ENCODE data around the gene PHF23.
A peak's percentile ranks its signal among the peaks of the same experiment; 100 is the strongest.
"Not testable (repeated sequence)": the region's sequence is repeated elsewhere in the genome, so short reads cannot be mapped to it uniquely, and the experiment has no call there.

The PHF23 gene

DNA sequence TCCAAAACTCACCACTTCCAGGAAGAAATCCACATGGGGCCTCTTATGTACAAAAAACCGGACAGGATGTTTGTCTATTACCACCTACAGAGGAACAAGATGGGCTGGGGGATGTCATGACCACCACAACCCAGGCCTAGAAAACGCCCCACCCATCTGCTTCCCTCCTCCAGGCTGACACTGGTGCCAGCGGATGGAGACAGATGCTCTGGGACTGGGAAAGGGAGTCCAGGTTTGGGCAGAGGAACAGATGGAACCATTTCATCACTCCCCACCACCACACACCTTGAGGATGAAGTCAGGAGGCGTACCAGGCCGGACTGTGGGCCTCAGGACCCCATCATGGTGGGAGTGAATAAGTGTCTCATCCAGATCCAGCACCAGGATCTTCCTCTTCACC is 7.5 kb upstream of the PHF23 start:
- no CpG with 5 or more reads among the region's 5 CpGs for WGBS (ENCODE audit: insufficient coverage, insufficient read length)
- Histone ChIP-seq H3K27ac (ENCODE audit: low read length) (no peak overlapping the region), H3K27me3 (ENCODE audit: control insufficient read depth, insufficient read depth, low read length) (no peaks in the 10 kb centered on the region), H3K4me3 (ENCODE audit: low read length) (no peak overlapping the region), H3K4me1 (ENCODE audit: control insufficient read depth, insufficient read depth, low read length) (no peaks in the 10 kb centered on the region), H3K9me3 (ENCODE audit: control insufficient read depth, insufficient read depth, low read length) (no peaks in the 10 kb centered on the region), H3K36me3 (ENCODE audit: control insufficient read depth, insufficient read depth, low read length) (peaks cover 4% of the 10 kb centered on the region; the same call in 1 of the 2 replicates)
- no peak for DNase-seq (ENCODE audit: low read depth, low spot score)

DNA sequence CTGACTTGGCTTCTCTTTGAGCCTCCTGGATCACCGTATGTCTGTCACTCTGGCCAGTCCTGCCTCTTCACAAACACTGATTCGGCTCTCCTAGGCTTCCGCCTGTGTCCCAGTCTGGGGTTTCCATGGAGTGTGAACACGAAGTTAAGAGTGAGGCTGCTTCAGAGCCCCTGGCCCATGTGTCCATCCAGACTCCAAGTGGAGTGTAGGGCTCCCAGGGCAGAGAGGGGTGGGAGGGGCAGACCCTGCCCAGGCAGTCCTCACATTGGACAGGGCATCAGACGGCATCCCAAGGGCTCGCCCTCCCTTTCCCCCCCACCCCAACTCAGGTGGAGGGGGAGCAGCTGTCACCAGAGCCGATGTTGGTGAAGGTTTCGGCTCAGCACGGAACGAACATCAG is 4.6 kb upstream of the PHF23 start:
- H3K27ac ChIP-seq (ENCODE audit: low read length); H3K4me1 ChIP-seq (ENCODE audit: control insufficient read depth, insufficient read depth, low read length); DNase-seq (ENCODE audit: low read depth, low spot score); H3K9me3 ChIP-seq (ENCODE audit: control insufficient read depth, insufficient read depth, low read length); H3K4me3 ChIP-seq (ENCODE audit: low read length); H3K36me3 ChIP-seq (ENCODE audit: control insufficient read depth, insufficient read depth, low read length); H3K27me3 ChIP-seq (ENCODE audit: control insufficient read depth, insufficient read depth, low read length): not testable (repeated sequence)
- no CpG with 5 or more reads among the region's 10 CpGs for WGBS (ENCODE audit: insufficient coverage, insufficient read length)

DNA sequence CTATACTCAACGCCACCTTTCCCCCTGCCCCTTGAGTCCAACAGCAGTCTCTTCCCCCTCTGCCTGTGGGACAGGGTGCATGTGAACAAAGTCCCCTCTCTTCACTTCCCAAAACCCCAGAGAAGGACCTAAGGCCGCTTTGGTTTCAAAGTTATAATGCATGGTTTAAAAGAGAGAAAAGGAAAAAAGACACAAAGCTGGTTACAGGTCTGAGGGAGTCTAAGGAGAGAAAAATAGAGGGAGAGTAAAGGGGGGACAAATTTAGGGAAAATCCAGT is 4.1 kb upstream of the PHF23 start:
- H3K36me3 ChIP-seq (ENCODE audit: control insufficient read depth, insufficient read depth, low read length) = peaks cover 4% of the 10 kb centered on the region; the same call in 1 of the 2 replicates
- no peak overlapping the region for H3K27ac ChIP-seq (ENCODE audit: low read length)
- no peak for DNase-seq (ENCODE audit: low read depth, low spot score)
- no peaks in the 10 kb centered on the region for H3K9me3 ChIP-seq (ENCODE audit: control insufficient read depth, insufficient read depth, low read length)
- no peaks in the 10 kb centered on the region for H3K27me3 ChIP-seq (ENCODE audit: control insufficient read depth, insufficient read depth, low read length)
- no peaks in the 10 kb centered on the region; the same call in 1 of the 2 replicates for H3K4me1 ChIP-seq (ENCODE audit: control insufficient read depth, insufficient read depth, low read length)
- peak overlapping the region; percentile 13; the same call in 1 of the 2 replicates for H3K4me3 ChIP-seq (ENCODE audit: low read length)
- WGBS (ENCODE audit: insufficient coverage, insufficient read length) = no CpG with 5 or more reads among the region's 2 CpGs

DNA sequence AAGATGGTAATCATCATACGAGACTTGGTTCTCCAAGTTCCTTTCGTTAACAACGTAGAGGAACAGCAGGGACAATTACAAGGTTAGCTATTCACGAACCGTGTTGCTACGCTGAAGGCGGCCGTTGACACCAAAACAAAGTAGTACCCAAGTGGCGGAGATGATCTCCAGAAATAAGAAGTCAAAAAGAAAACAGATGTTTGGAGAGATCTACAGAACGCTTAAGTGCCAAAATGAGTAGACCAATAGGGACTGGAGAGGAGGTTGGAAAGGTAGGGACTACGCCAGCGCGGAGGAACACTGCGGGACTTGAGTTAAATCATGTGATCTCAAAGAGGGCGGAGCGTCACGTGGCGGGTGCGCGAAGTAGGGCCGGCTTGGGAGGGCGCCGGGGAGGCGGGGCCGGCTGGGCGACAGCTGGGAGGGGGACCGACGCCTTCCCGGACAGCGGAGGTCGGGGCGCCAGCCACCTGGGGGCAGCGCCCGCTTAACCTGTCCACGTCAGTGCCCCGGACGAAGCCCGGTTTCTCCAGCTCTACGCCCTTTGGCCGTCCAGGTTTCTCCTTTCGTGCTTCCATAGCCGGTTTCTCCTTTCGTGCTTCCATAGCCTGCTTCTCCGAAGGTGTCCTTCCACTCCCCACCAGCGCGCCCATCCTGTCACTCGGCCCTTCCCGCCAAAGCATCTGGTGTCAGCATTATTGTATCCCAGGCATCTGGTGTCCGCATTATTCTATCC is 3.6 kb upstream of the PHF23 start:
- Histone ChIP-seq H3K27ac (ENCODE audit: low read length) (no peak overlapping the region), H3K27me3 (ENCODE audit: control insufficient read depth, insufficient read depth, low read length) (no peaks in the 10 kb centered on the region), H3K4me3 (ENCODE audit: low read length) (peak overlapping the region; percentile 84; the same call in 1 of the 2 replicates), H3K36me3 (ENCODE audit: control insufficient read depth, insufficient read depth, low read length) (peaks cover 4% of the 10 kb centered on the region; the same call in 1 of the 2 replicates), H3K9me3 (ENCODE audit: control insufficient read depth, insufficient read depth, low read length) (no peaks in the 10 kb centered on the region), H3K4me1 (ENCODE audit: control insufficient read depth, insufficient read depth, low read length) (no peaks in the 10 kb centered on the region; the same call in 1 of the 2 replicates)
- no CpG with 5 or more reads among the region's 49 CpGs for WGBS (ENCODE audit: insufficient coverage, insufficient read length)
- no peak for DNase-seq (ENCODE audit: low read depth, low spot score)

DNA sequence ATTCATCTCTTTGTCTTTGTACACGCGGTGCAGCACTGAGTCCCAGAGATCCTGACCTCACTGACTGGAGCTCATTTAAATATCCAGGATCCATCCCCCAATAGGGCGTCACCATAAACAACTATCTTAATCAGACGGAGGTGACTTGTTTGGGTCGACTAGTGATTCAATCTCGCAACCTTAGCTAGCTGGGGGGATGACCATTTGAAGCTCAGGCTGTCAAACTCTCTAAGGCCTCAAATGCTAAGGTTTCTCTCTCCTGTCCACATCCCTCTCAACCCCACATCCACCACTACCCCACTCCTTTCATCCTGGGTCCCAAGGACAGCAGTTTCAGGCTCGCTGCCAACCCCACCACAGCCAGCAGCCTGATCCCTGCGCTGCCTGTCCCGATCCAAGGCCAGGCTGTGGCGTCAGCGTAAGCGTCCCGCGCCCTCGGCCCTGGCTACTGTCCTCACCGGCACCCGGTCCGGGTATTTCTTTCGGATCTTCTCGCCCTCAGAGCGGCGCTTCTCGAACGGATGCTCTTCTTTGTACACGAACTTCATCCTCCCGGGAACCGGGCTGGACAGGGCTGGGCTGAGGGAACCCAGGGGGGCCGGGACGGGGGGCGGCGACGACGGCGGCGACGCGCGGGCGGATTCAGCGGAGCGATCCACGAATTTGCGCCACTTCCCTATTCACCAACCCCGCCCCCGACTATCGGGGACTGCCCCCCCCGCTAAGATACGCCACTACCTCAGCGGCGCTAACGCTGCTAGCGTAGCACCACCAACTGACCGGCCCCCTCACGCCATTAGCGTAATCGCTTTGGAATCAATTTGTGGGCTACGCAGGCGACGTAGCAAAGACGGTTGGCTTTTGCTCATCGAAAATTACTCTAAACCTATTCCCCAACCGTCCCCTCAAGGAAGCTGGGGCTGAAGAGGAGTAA is 2.8 kb upstream of the PHF23 start, which contains the start of gene GABARAP:
TSS of gene GABARAP (minus strand) at position 667 of the 934 bp plus-strand sequence. CDS start at position 548, 119 bp downstream.
- no CpG with 5 or more reads among the region's 62 CpGs for WGBS (ENCODE audit: insufficient coverage, insufficient read length)
- no peaks in the 10 kb centered on the region for H3K27me3 ChIP-seq (ENCODE audit: control insufficient read depth, insufficient read depth, low read length)
- no peaks in the 10 kb centered on the region; the same call in 1 of the 2 replicates for H3K4me1 ChIP-seq (ENCODE audit: control insufficient read depth, insufficient read depth, low read length)
- H3K4me3 ChIP-seq (ENCODE audit: low read length) = peak within 1 kb of the TSS; percentile 84
- DNase-seq (ENCODE audit: low read depth, low spot score) = no peak
- H3K27ac ChIP-seq (ENCODE audit: low read length) = no peak within 1 kb of the TSS
- H3K9me3 ChIP-seq (ENCODE audit: control insufficient read depth, insufficient read depth, low read length) = no peaks in the 10 kb centered on the region
- H3K36me3 ChIP-seq (ENCODE audit: control insufficient read depth, insufficient read depth, low read length) = peaks cover 4% of the 10 kb centered on the region; the same call in 1 of the 2 replicates

DNA sequence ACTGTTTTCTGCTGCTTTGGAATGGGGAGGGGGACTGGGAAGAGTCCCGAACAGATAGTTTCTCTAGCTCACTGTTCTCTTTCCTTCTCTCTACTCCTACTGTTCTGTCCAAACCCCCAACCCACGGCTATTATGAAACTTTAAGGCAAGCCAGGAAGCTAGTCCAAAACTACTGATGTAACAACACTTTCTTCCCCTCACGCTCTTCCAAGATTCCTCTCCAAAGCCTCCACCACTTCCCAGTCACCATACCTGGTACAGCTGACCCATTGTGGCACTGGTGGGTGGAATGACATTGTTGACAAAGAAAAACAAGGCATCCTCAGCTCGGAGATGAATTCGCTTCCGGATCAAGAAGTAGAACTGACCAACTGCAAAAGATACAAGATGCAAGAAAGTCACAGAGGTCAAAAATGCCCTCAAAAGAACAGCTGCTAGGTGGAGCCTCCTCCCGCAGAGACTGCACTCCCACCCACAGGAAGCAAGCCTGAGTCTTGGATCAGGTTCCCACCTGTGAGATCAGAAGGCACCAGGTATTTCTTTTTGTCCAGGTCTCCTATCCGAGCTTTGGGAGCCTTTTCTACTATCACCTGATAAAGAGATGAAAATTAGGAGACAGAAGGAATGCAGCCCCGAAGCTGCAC is 2.0 kb upstream of the PHF23 start:
- no peaks in the 10 kb centered on the region; the same call in 1 of the 2 replicates for H3K4me1 ChIP-seq (ENCODE audit: control insufficient read depth, insufficient read depth, low read length)
- H3K27me3 ChIP-seq (ENCODE audit: control insufficient read depth, insufficient read depth, low read length) = no peaks in the 10 kb centered on the region
- peaks cover 11% of the 10 kb centered on the region for H3K36me3 ChIP-seq (ENCODE audit: control insufficient read depth, insufficient read depth, low read length)
- H3K27ac ChIP-seq (ENCODE audit: low read length) = no peak overlapping the region
- no peaks in the 10 kb centered on the region for H3K9me3 ChIP-seq (ENCODE audit: control insufficient read depth, insufficient read depth, low read length)
- DNase-seq (ENCODE audit: low read depth, low spot score) = no peak
- peak overlapping the region; percentile 84; the same call in 1 of the 2 replicates for H3K4me3 ChIP-seq (ENCODE audit: low read length)
- no CpG with 5 or more reads among the region's 9 CpGs for WGBS (ENCODE audit: insufficient coverage, insufficient read length)

- H3K9me3 ChIP-seq (ENCODE audit: control insufficient read depth, insufficient read depth, low read length) = no peaks in the 10 kb centered on the region
- peaks cover 19% of the 10 kb centered on the region for H3K36me3 ChIP-seq (ENCODE audit: control insufficient read depth, insufficient read depth, low read length)
- no peaks in the 10 kb centered on the region; the same call in 1 of the 2 replicates for H3K4me1 ChIP-seq (ENCODE audit: control insufficient read depth, insufficient read depth, low read length)
- no peaks in the 10 kb centered on the region for H3K27me3 ChIP-seq (ENCODE audit: control insufficient read depth, insufficient read depth, low read length)
- no peak for DNase-seq (ENCODE audit: low read depth, low spot score)
- no peak overlapping the region for H3K27ac ChIP-seq (ENCODE audit: low read length)
- no CpG with 5 or more reads among the region's 4 CpGs for WGBS (ENCODE audit: insufficient coverage, insufficient read length)
- no peak overlapping the region for H3K4me3 ChIP-seq (ENCODE audit: low read length)
Measured at GRCh38 chr17:7240375-7240774, 1.1 kb upstream of the PHF23 start.

DNA sequence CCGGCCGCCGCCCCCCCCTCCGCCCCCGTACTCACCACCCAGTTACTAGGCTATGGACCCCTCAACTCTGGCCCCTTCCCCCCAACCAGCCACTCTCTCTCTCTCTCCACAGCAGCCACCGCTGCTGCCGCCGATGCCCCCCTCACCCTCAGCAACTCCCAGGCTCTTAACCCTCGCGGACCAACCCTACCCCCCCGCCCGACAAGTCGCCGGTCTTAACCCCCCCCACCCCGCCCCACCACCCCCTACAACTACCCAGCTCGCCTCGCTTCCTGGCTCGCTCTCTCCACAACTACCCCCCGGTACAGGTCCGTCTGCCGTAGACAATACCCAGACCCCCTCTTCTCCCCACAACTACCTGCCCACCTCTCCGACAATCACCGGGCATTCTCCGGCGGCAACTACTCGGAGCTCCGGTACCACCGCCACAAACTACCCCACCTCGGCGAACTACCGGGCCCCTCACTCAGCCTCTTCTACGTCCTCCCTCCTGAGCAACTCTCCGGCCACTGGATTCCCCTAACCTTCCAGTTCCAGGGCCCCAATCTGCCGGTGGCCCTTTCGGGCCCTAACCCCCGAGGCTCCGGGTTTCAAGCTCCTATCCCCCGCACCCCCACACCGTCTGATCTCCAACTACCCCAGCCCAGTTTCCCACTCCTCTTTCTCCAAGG is 702 bp downstream of the PHF23 start:
- no CpG with 5 or more reads among the region's 39 CpGs for WGBS (ENCODE audit: insufficient coverage, insufficient read length)
- peaks cover 2% of the 10 kb centered on the region; the same call in 1 of the 2 replicates for H3K4me1 ChIP-seq (ENCODE audit: control insufficient read depth, insufficient read depth, low read length)
- H3K4me3 ChIP-seq (ENCODE audit: low read length) = peak overlapping the region; percentile 95
- no peaks in the 10 kb centered on the region for H3K27me3 ChIP-seq (ENCODE audit: control insufficient read depth, insufficient read depth, low read length)
- no peak for DNase-seq (ENCODE audit: low read depth, low spot score)
- no peaks in the 10 kb centered on the region for H3K9me3 ChIP-seq (ENCODE audit: control insufficient read depth, insufficient read depth, low read length)
- peaks cover 16% of the 10 kb centered on the region for H3K36me3 ChIP-seq (ENCODE audit: control insufficient read depth, insufficient read depth, low read length)
- H3K27ac ChIP-seq (ENCODE audit: low read length) = no peak overlapping the region

GRCh38 chr17:7237761-7238419 is 1.4 kb downstream of the PHF23 start:
- Histone ChIP-seq H3K27me3 (ENCODE audit: control insufficient read depth, insufficient read depth, low read length) (no peaks in the 10 kb centered on the region), H3K27ac (ENCODE audit: low read length) (no peak overlapping the region), H3K9me3 (ENCODE audit: control insufficient read depth, insufficient read depth, low read length) (no peaks in the 10 kb centered on the region), H3K4me1 (ENCODE audit: control insufficient read depth, insufficient read depth, low read length) (peaks cover 2% of the 10 kb centered on the region; the same call in 1 of the 2 replicates), H3K36me3 (ENCODE audit: control insufficient read depth, insufficient read depth, low read length) (peaks cover 16% of the 10 kb centered on the region), H3K4me3 (ENCODE audit: low read length) (peak overlapping the region; percentile 95)
- WGBS (ENCODE audit: insufficient coverage, insufficient read length) = no CpG with 5 or more reads among the region's 73 CpGs
- no peak for DNase-seq (ENCODE audit: low read depth, low spot score)
